IMR-90 (cell line): ENCODE results near the gene APOC4. TPM values are rescaled to one million over a fixed set of nuclear protein-coding genes. Genes with fewer than 3 reads are reported as not detected.

ENCODE experiments used
- ATAC-seq: fragments of 200-7000 bp; cut with Tn5 transposase; 2 replicates; pipeline ENCODE4 v1.9.1; 2020; ENCODE audit warnings: low read depth, mild to moderate bottlenecking, moderate library complexity
- BruUV-seq: library from RNA; stranded (reverse); fragments of 400-500 nt; replicated peaks from 2 replicates; lab custom pipeline; 2021; lab: Mats Ljungman, UMichigan
- CTCF ChIA-PET: fragments of 300-600 bp; formaldehyde crosslinking; extraction: SDS; loops from one replicate; lab custom pipeline; 2021; ENCODE audit warnings: antibody characterized with exemption; lab: Yijun Ruan, JAX
- POLR2A ChIA-PET: fragments of 300-600 bp; sonication (Branson Sonifier 250); formaldehyde crosslinking; loops from one replicate; lab custom pipeline; 2022; ENCODE audit warnings: antibody characterized with exemption; ENCODE audit not compliant: unreplicated experiment; lab: Charles Lee
- DNase-seq: peaks from one replicate; pipeline ENCODE4 v3.0.0; 2013
- H2AFZ ChIP-seq: replicated peaks from 2 replicates; pipeline ENCODE3; 2013; ENCODE audit warnings: low read length, mild to moderate bottlenecking; ENCODE audit not compliant: poor library complexity
- H2AK5ac ChIP-seq: 2 replicates; pipeline ENCODE4 v1.6.1; 2013; ENCODE audit warnings: low read depth, low read length, inconsistent platforms
- H2AK9ac ChIP-seq: replicated peaks from 2 replicates; pipeline ENCODE3; 2013; ENCODE audit warnings: mild to moderate bottlenecking, low read depth, low read length, moderate library complexity; ENCODE audit not compliant: poor library complexity
- H2BK120ac ChIP-seq: 2 replicates; pipeline ENCODE4 v1.6.1; 2013; ENCODE audit warnings: low read depth, low read length, inconsistent platforms
- H2BK15ac ChIP-seq: 3 replicates; pipeline ENCODE4 v1.6.1; 2013; ENCODE audit warnings: low read depth, low read length, inconsistent platforms
- H2BK20ac ChIP-seq: 2 replicates; pipeline ENCODE4 v1.6.1; 2013; ENCODE audit warnings: low read depth, mild to moderate bottlenecking, inconsistent platforms, low read length, moderate library complexity
- H2BK5ac ChIP-seq: 2 replicates; pipeline ENCODE4 v1.6.1; 2013; ENCODE audit warnings: mild to moderate bottlenecking, low read depth, low read length, inconsistent platforms; ENCODE audit not compliant: poor library complexity, severe bottlenecking
- H3K14ac ChIP-seq: replicated peaks from 2 replicates; pipeline ENCODE4 v1.6.1; 2013; ENCODE audit warnings: low read depth, low read length, inconsistent platforms
- H3K18ac ChIP-seq: 2 replicates; pipeline ENCODE4 v1.6.1; 2013; ENCODE audit warnings: low read depth, low read length, control low read depth
- H3K23ac ChIP-seq: 2 replicates; pipeline ENCODE4 v1.6.1; 2013; ENCODE audit warnings: low read depth, low read length, inconsistent platforms
- H3K27ac ChIP-seq: 2 replicates; pipeline ENCODE4 v1.5.1; 2013; ENCODE audit warnings: mild to moderate bottlenecking, control low read depth, low read length; ENCODE audit not compliant: insufficient read depth
- H3K27me3 ChIP-seq: 2 replicates; pipeline ENCODE4 v1.6.1; 2013; ENCODE audit warnings: low read length; ENCODE audit not compliant: control insufficient read depth, insufficient read depth
- H3K36me3 ChIP-seq: 2 replicates; pipeline ENCODE4 v1.6.1; 2013; ENCODE audit warnings: low read length, mixed read lengths; ENCODE audit not compliant: control insufficient read depth, insufficient read depth
- H3K4ac ChIP-seq: 2 replicates; pipeline ENCODE4 v1.6.1; 2013; ENCODE audit warnings: low read depth, low read length, inconsistent platforms
- H3K4me1 ChIP-seq: 2 replicates; pipeline ENCODE4 v1.6.1; 2013; ENCODE audit warnings: low read length, mixed read lengths; ENCODE audit not compliant: control insufficient read depth, insufficient read depth
- H3K4me2 ChIP-seq: 2 replicates; pipeline ENCODE4 v1.6.1; 2013; ENCODE audit warnings: low read depth, mild to moderate bottlenecking, control low read depth, low read length, moderate library complexity
- H3K4me3 ChIP-seq: 2 replicates; pipeline ENCODE4 v1.5.1; 2013; ENCODE audit warnings: low read depth, mild to moderate bottlenecking, control low read depth, low read length, moderate library complexity; ENCODE audit not compliant: insufficient read depth
- H3K56ac ChIP-seq: 2 replicates; pipeline ENCODE4 v1.6.1; 2013; ENCODE audit warnings: low read length, inconsistent platforms; ENCODE audit not compliant: insufficient read depth; ENCODE audit errors: extremely low read depth
- H3K79me1 ChIP-seq, 2 experiments: 2 replicates each; pipeline ENCODE4 v1.6.1; 2013; ENCODE audit warnings: low read length in 2 of 2, inconsistent platforms in 1 of 2, low read depth in 1 of 2
- H3K9ac ChIP-seq: 2 replicates; pipeline ENCODE4 v1.6.1; 2013; ENCODE audit warnings: low read depth, low read length, control low read depth
- H3K9me1 ChIP-seq: 2 replicates; pipeline ENCODE4 v1.6.1; 2013; ENCODE audit warnings: low read length, inconsistent platforms; ENCODE audit not compliant: insufficient read depth
- H3K9me3 ChIP-seq: 2 replicates; pipeline ENCODE4 v1.6.1; 2013; ENCODE audit warnings: low read length; ENCODE audit not compliant: control insufficient read depth, insufficient read depth
- H4K20me1 ChIP-seq: 2 replicates; pipeline ENCODE4 v1.6.1; 2013; ENCODE audit warnings: low read length, inconsistent platforms; ENCODE audit not compliant: insufficient read depth
- H4K5ac ChIP-seq: 2 replicates; pipeline ENCODE4 v1.6.1; 2013; ENCODE audit warnings: mild to moderate bottlenecking, low read depth, low read length, control low read depth
- H4K8ac ChIP-seq, 2 experiments: 2 replicates each; pipeline ENCODE4 v1.6.1; 2013; ENCODE audit warnings: low read depth in 2 of 2, low read length in 2 of 2, control low read depth in 1 of 2, inconsistent platforms in 1 of 2
- H4K91ac ChIP-seq: 2 replicates; pipeline ENCODE4 v1.6.1; 2013; ENCODE audit warnings: low read depth, low read length, inconsistent platforms; ENCODE audit not compliant: insufficient read depth
- BHLHE40 ChIP-seq: fragments of 150-350 bp; IDR thresholded peaks from 2 replicates; pipeline ENCODE4 v1.6.1; 2016; ENCODE audit warnings: mild to moderate bottlenecking, low read depth, low read length
- CHD1 ChIP-seq: IDR thresholded peaks from 2 replicates; pipeline ENCODE4 v1.6.1; 2012; ENCODE audit warnings: low read depth, low read length, improper control_type of control experiment
- FOS ChIP-seq: fragments of 150-350 bp; IDR thresholded peaks from 2 replicates; pipeline ENCODE4 v1.6.1; 2016; ENCODE audit warnings: low read depth, low read length
- POLR2A ChIP-seq: IDR thresholded peaks from 2 replicates; pipeline ENCODE4 v1.6.1; 2012; ENCODE audit warnings: mild to moderate bottlenecking, low read depth, low read length
- RAD21 ChIP-seq: IDR thresholded peaks from 2 replicates; pipeline ENCODE4 v1.6.1; 2012; ENCODE audit warnings: low read length, improper control_type of control experiment
- RCOR1 ChIP-seq: IDR thresholded peaks from 2 replicates; pipeline ENCODE4 v1.6.1; 2012; ENCODE audit warnings: mild to moderate bottlenecking, low read length, improper control_type of control experiment; ENCODE audit not compliant: insufficient replicate concordance
- RFX5 ChIP-seq: IDR thresholded peaks from 2 replicates; pipeline ENCODE4 v1.8.0; 2012; ENCODE audit warnings: low read depth, mild to moderate bottlenecking, low read length, moderate library complexity
- SMC3 ChIP-seq: fragments of 150-350 bp; IDR thresholded peaks from 2 replicates; pipeline ENCODE4 v1.6.1; 2016; ENCODE audit warnings: low read depth, mild to moderate bottlenecking, antibody characterized with exemption, low read length, moderate library complexity
- whole genome bisulfite sequencing, 2 experiments: methylation state at CpG; one replicate each; pipeline versions ENCODE4 v1.1.5 to v1.1.7; 2013; ENCODE audit warnings: missing lambda C conversion rate in 2 of 2; ENCODE audit not compliant: insufficient read length in 1 of 2; ENCODE audit errors: extremely low coverage in 2 of 2; 5-methylcytosine and 5-hydroxymethylcytosine counted together
- dilution Hi-C: fragments of 300-500 bp; cut with HindIII; formaldehyde crosslinking; loops from one replicate; pipeline ENCODE4 v1.14.3; 2018; ENCODE audit warnings: low sequenced_read_pairs; ENCODE audit not compliant: unreplicated experiment
- in situ Hi-C: fragments of 300-500 bp; cut with MboI; formaldehyde crosslinking; loops from 3 replicates; pipeline ENCODE4 v1.14.3; 2019; ENCODE audit warnings: low sequenced_read_pairs, inconsistent platforms, mixed read lengths
- intact Hi-C: fragments of 100-400 bp; cut with micrococcal nuclease; formaldehyde crosslinking; loops from 2 replicates; pipeline ENCODE4 v1.10.0; 2022
- polyA plus RNA-seq, 3 experiments: library from polyadenylated mRNA; depleted of rRNA; stranded (reverse); fragments of >200 nt; gene quantifications; 2 replicates each; pipeline ENCODE4 v1.2.3, GENCODE V29; 2012; ENCODE audit warnings: low replicate concordance in 1 of 3
- total RNA-seq: library from RNA; depleted of rRNA; stranded (reverse); fragments of >200 nt; gene quantifications from 2 replicates; pipeline ENCODE4 v1.2.3, GENCODE V29; 2012

Gene APOC4
- total and polyA plus RNA-seq, 2 of the 4 experiments (the other 2 are of a cell fraction) = not detected

- no peak overlapping the region for H3K23ac ChIP-seq
- H3K18ac ChIP-seq = no peak overlapping the region
- no peak overlapping the region for H4K91ac ChIP-seq
- DNase-seq (no peak), ATAC-seq (no peak)
- dilution Hi-C loops = no loop called here
- H2BK15ac ChIP-seq = no peak overlapping the region
- no peak overlapping the region for H3K4me3 ChIP-seq
- H2BK5ac ChIP-seq = no peak overlapping the region
- no TSS peak for BruUV-seq
- ChIA-PET POLR2A (no interaction called here), CTCF (no interaction called here)
- no peak overlapping the region for H3K4ac ChIP-seq
- H3K27me3 ChIP-seq = no peaks in the 10 kb centered on the region
- H3K4me2 ChIP-seq = no peak overlapping the region
- peaks cover 7% of the 10 kb centered on the region for H3K4me1 ChIP-seq
- H4K5ac ChIP-seq = no peak overlapping the region
- peaks cover 64% of the 10 kb centered on the region for H4K20me1 ChIP-seq
- 80% methylated on average over 1 of the region's 5 CpGs; no CpG with 5 or more reads in 1 of the 2 experiments for WGBS, 2 experiments
- H2AFZ ChIP-seq = no peak overlapping the region
- TF ChIP-seq BHLHE40 (no peak), SMC3 (no peak), POLR2A (no peak), CHD1 (no peak), RAD21 (no peak), RCOR1 (no peak), FOS (no peak), RFX5 (no peak)
- peaks cover 9% of the 10 kb centered on the region; the same call in 1 of the 2 replicates for H3K9me1 ChIP-seq
- intact Hi-C loops = loop anchor here (10.0 kb wide), 1 partner anchor 385 kb away; no protein-coding TSS in a partner anchor
- H2BK20ac ChIP-seq = no peak overlapping the region
- H3K27ac ChIP-seq = no peak overlapping the region
- no peak overlapping the region for H2BK120ac ChIP-seq
- no peak overlapping the region for H3K9ac ChIP-seq
- H2AK9ac ChIP-seq = no peak overlapping the region
- H3K79me1 ChIP-seq = peaks cover 13 to 73% of the 10 kb centered on the region in 2 experiments
- in situ Hi-C loops = loop anchor here (10.0 kb wide), 1 partner anchor 275 kb away; no protein-coding TSS in a partner anchor
- no peak overlapping the region for H3K14ac ChIP-seq
- H3K9me3 ChIP-seq = no peaks in the 10 kb centered on the region
- H3K56ac ChIP-seq = no peak overlapping the region
- H3K36me3 ChIP-seq = peaks cover 22% of the 10 kb centered on the region
- H4K8ac ChIP-seq = no peak overlapping the region
- no peak overlapping the region for H2AK5ac ChIP-seq
Measured at GRCh38 chr19:44959691-44960090, 17.7 kb downstream of the APOC4 start.
